ENCODE results near the gene OSBPL9. TPM values are rescaled to one million over a fixed set of nuclear protein-coding genes. Genes with fewer than 3 reads are reported as not detected.

OSBPL9 gene
- total RNA-seq, 1 donor from 2014 or later = 55.8 TPM

GRCh38 chr1:51623025-51623424 is 6.1 kb downstream of the OSBPL9 start:
- Histone ChIP-seq H3K27ac (replicated peaks) (peak overlapping the region; percentile 59), H3K4me3 (no peak overlapping the region), H3K4me1 (peaks cover 86% of the 10 kb centered on the region), H3K36me3 (no peaks in the 10 kb centered on the region), H3K27me3 (ENCODE audit: low read depth) (no peaks in the 10 kb centered on the region), H3K9me3 (replicated peaks) (no peaks in the 10 kb centered on the region)
- no peak for DNase-seq
- TF ChIP-seq CTCF (IDR thresholded peaks at IDR 0.05; ENCODE audit: borderline replicate concordance) = no peak
- intact Hi-C loops (cut with micrococcal nuclease) = no loop called here

- H3K4me3 ChIP-seq = no peak overlapping the region
- intact Hi-C loops (cut with micrococcal nuclease) = no loop called here
Observed at GRCh38 chr1:51623450-51623849, 6.6 kb downstream of the OSBPL9 start.

GRCh38 chr1:51624855-51625254 is 8.0 kb downstream of the OSBPL9 start:
- Histone ChIP-seq H3K27ac (replicated peaks) (peak overlapping the region; percentile 24), H3K4me1 (peaks cover 86% of the 10 kb centered on the region), H3K9me3 (replicated peaks) (no peaks in the 10 kb centered on the region), H3K27me3 (ENCODE audit: low read depth) (no peaks in the 10 kb centered on the region), H3K4me3 (no peak overlapping the region), H3K36me3 (no peaks in the 10 kb centered on the region)
- no peak for TF ChIP-seq CTCF (IDR thresholded peaks at IDR 0.05; ENCODE audit: borderline replicate concordance)
- no peak for DNase-seq
- intact Hi-C loops (cut with micrococcal nuclease) = no loop called here

More at GRCh38 chr1:51623450-51623849, 6.6 kb downstream of the OSBPL9 start:
- no peak for DNase-seq
- no peaks in the 10 kb centered on the region for H3K27me3 ChIP-seq (ENCODE audit: low read depth)
- H3K27ac ChIP-seq (replicated peaks) = peak overlapping the region; percentile 59
- no peaks in the 10 kb centered on the region for H3K9me3 ChIP-seq (replicated peaks)
- H3K4me1 ChIP-seq = peaks cover 86% of the 10 kb centered on the region
- no peak for TF ChIP-seq CTCF (IDR thresholded peaks at IDR 0.05; ENCODE audit: borderline replicate concordance)
- no peaks in the 10 kb centered on the region for H3K36me3 ChIP-seq

- H3K4me1 ChIP-seq = peaks cover 75% of the 10 kb centered on the region
- peak; percentile 56 for TF ChIP-seq CTCF (IDR thresholded peaks at IDR 0.05; ENCODE audit: borderline replicate concordance)
Observed at GRCh38 chr1:51627672-51628071, 10.8 kb downstream of the OSBPL9 start.

GRCh38 chr1:51628715-51629590 is 12.1 kb downstream of the OSBPL9 start:
- Histone ChIP-seq H3K4me1 (peaks cover 62% of the 10 kb centered on the region), H3K27me3 (ENCODE audit: low read depth) (no peaks in the 10 kb centered on the region), H3K36me3 (no peaks in the 10 kb centered on the region), H3K9me3 (replicated peaks) (no peaks in the 10 kb centered on the region), H3K4me3 (no peak overlapping the region), H3K27ac (replicated peaks) (no peak overlapping the region)
- DNase-seq = no peak
- TF ChIP-seq CTCF (IDR thresholded peaks at IDR 0.05; ENCODE audit: borderline replicate concordance) = no peak
- intact Hi-C loops (cut with micrococcal nuclease) = no loop called here

More at GRCh38 chr1:51627672-51628071, 10.8 kb downstream of the OSBPL9 start:
- DNase-seq = no peak
- Histone ChIP-seq H3K36me3 (no peaks in the 10 kb centered on the region), H3K27ac (replicated peaks) (no peak overlapping the region), H3K4me3 (no peak overlapping the region), H3K27me3 (ENCODE audit: low read depth) (no peaks in the 10 kb centered on the region), H3K9me3 (replicated peaks) (no peaks in the 10 kb centered on the region)
- intact Hi-C loops (cut with micrococcal nuclease) = no loop called here
